ENCODE measurements around the gene CACNA1S. TPM values are rescaled to one million over a fixed set of nuclear protein-coding genes. Genes with fewer than 3 reads are reported as not detected.

The CACNA1S gene
- total RNA-seq, 1 experiment from 2014 or later, result 0.17 TPM

DNA sequence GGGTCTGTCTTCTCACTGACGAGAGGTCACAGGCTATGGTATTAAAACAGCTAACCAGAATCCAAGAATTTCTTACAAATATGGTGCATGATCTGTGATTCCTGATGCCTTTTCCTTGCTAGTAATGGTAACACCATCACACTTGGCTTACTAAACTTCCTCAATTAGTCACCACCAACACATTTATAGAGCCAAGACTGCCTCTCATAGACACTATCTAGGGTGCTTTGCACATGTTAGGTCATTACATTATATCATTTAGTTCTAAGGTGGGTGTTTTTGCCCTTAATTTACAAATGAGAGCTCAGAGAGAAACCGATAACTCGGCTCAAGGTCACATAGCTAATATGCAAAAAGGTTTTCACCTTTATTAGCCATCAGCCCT, 97.4 kb downstream of the CACNA1S start:
- DNase-seq (ENCODE audit: low read depth), result no peak

- no peak for DNase-seq (ENCODE audit: low read depth)
These were observed 98.0 kb downstream of the CACNA1S start for GRCh38 chr1:201013991-201014815.

GRCh38 chr1:201013031-201013485, 99.2 kb downstream of the CACNA1S start:
- DNase-seq (ENCODE audit: low read depth), result no peak

DNA sequence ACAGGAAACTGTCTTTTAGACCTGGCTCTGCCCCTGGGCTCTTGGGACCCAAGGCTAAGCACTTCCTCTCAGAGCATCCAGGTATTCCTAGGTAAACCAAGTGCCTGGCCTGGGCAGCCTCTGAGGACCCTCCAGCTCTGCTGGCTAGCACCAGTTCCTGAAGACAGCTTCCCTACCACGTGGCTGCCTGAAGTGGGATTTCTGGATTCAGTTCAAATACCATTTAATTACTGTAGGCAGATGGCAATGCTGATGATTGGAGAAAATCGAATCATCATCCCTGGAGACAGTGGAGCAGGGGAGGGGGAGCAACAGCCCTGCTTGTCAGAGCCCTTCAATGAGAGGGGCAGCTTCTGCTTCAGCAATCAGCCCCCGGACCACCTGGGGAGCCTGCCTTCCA, 100.6 kb downstream of the CACNA1S start:
- DNase-seq (ENCODE audit: low read depth), result no peak

GRCh38 chr1:201009962-201010645, 102.1 kb downstream of the CACNA1S start:
- DNase-seq (ENCODE audit: low read depth), result no peak

GRCh38 chr1:201008666-201009360, 103.4 kb downstream of the CACNA1S start:
- no peak for DNase-seq (ENCODE audit: low read depth)

- DNase-seq (ENCODE audit: low read depth), result no peak
These were observed 104.7 kb downstream of the CACNA1S start for GRCh38 chr1:201007481-201007880.

- peak; percentile 13 for DNase-seq (ENCODE audit: low read depth)
These were observed 105.8 kb downstream of the CACNA1S start for GRCh38 chr1:201006450-201006849.

DNA sequence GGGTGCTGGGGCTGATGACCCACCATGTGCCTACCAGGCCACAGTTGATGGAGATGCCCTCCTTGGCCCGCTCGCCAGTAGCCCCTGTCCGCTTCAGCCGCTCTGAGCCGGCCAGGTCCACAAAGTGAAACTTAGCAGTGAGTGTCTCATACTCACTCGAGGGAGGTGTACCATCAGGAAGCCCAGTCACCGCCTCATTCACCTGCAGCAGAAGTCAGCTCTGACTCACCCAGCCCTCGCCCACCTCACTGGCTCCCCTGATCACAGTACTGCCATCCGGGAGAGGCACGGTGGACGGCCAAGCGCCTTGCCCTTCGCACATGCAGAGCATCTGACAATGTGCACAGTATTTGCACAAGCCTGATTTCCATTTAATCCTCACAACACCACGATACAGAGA, 107.5 kb downstream of the CACNA1S start:
- DNase-seq (ENCODE audit: low read depth), result no peak

GRCh38 chr1:201004154-201004553, 108.1 kb downstream of the CACNA1S start:
- DNase-seq (ENCODE audit: low read depth), result no peak

- DNase-seq (ENCODE audit: low read depth), result no peak
These were observed 109.7 kb downstream of the CACNA1S start for GRCh38 chr1:201002510-201002909.

DNA sequence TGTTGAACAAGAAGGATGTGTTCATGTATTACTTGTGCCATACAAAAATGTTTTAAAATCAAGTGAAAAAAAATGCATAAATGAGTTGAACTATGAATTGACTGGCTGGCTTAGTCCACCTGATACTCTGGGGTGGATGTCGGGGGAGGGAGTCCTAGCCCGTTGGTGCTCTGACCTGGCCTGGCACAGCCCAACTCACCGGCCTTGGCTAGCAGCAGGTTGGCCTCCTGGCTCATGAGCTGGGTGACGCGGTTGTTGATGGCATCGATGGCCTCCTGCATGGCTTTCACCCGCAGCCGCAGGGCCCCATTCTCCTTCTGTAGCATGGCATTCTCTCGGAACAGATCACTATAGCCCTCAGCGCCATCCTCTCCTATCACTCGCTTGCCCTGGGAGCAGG, 110.3 kb downstream of the CACNA1S start:
- DNase-seq (ENCODE audit: low read depth), result no peak

DNA sequence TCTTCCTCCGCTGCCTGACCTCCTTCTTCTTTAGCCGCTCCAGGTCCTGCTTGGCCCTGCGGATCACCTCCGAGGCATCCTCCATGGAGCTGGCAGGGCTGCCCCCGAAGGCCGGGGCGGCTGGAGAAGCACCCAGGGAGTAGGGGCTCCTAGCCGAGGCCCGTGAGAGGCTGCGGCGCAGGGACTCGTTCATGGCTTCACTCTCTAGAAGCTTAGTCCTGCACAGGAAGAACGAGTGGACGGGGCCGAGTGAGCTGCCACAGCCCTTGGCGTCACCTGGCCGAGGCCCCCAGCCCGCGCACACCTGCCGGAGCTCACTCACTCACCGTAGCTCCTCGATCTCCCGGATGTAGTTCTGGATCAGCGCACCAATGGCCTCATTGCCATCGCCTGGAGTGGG, 111.8 kb downstream of the CACNA1S start:
- no peak for DNase-seq (ENCODE audit: low read depth)

DNA sequence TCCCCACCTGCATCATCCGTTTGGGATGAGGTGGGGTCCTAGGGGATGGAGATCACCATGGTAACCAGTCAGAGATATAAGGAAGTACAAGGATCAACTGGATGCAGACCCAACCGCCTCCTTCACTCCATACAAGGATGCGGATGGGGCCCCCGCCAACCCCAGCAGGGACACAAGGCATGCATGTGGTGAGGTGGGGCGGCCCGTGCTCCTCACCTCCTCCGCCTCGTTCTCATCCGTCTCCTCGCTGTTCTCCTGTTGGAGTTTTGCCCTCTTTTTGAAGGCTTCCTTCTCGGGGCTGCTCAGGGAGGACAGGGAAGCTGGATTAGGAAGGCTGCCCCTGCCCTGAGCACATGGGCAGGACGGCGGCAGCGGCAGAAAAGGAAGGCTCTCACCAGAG, 112.6 kb downstream of the CACNA1S start:
- DNase-seq (ENCODE audit: low read depth), result no peak

DNA sequence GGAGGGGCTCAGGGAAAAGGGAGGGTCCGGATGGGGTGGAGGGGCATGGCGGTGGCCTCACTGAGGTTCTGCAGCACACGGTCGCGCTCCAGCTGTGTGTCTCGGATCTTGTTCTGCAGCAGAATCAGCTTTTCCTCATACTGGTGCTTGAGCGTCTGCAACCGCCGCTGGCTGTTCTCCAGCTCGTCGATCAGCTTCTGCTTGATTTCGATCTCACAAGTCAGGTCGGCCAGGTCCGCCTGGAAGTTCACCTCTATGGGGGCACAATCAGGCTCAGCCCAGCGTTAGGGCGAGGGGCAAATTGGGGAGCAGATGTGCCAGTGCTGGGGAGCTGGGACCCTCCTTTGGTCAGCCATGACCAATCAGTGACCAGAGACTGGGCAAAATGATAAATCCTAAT, 113.9 kb downstream of the CACNA1S start:
- DNase-seq (ENCODE audit: low read depth), result no peak

DNA sequence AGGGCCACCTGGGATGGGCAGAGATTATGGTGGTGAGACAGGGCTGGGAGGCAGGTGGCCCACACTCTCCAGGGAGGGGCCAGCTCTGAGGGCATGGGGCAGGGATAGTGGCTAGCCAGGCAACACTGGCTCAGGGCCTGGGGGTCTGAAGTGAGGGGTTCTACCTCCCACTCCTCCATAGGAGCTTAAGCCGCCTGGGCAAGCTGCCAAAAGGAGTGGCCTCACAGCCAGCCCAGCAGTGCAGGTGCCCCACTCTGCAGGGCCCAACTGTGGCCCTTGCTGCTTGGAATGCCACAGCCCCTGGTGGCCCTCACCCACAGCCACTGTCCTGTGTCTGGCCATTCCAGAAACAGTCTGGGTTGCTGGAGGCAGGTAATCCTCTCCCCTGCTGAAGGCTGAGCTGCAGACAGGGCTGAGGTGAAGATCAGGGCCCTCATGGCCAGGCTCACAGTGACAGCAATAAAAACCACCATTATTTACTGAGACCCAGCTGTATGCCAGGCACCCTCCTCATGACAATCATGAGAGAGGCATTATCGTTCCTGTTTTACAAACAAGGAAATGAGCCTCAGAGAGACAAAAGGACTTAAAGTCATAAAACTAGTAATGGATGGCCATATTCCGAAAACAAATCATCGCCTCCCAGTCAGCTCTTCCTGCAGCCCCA, 119.7 kb downstream of the CACNA1S start:
- no peak for DNase-seq (ENCODE audit: low read depth)

GRCh38 chr1:200991097-200991614, 121.1 kb downstream of the CACNA1S start:
- no peak for DNase-seq (ENCODE audit: low read depth)

DNA sequence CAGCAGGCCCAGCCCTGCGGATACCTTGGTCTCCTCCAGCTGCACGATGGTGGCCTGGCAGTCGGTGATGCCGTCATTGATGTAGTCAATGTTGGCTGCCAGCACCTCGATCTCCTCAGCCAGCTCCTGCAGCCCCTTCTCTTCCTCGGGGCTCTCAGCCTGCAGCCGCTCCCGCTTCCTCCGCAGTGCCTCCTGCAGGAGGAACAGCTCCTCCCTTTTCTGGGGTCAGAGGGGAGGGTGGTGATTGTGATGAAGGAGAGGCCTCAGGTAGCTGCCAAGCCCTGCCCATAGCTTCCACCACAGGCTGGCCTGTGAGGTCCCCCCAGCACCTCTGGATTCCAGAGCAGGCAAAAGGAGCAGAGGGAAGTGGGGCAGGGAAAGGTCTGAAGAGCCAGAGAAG, 122.1 kb downstream of the CACNA1S start:
- DNase-seq (ENCODE audit: low read depth), result no peak
